ENCODE results near the gene PLXNC1.
A peak's percentile ranks its signal among the peaks of the same experiment; 100 is the strongest.
"Not testable (repeated sequence)": the region's sequence is repeated elsewhere in the genome, so short reads cannot be mapped to it uniquely, and the experiment has no call there.

Gene PLXNC1

DNA sequence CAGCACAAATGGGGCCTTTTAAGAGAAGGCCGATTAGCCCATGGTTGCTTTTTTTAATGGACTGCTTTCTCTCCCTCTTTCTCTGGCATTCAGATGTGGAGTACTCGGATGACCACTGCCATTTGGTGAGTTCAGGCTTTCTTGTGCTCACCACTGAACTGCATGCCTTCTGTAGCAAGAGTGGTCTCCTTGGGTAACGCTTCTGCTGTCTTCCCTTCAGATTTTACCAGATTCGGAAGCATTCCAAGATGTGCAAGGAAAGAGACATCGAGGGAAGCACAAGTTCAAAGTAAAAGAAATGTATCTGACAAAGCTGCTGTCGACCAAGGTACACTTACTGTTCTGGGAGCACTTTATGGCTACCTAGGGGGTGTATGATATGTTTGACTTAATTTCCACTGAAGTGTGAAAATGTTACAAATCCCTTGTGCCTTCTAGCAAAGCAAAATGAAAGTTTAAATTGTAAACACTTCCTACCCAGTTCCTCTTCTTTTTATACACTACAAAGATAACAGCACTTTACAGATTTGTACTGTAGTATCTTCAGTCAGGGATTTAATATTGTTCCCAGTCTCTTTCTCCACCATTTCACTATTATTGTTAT is 148.8 kb downstream of the PLXNC1 start:
- DNase-seq (ENCODE audit: low read depth), result no peak

DNA sequence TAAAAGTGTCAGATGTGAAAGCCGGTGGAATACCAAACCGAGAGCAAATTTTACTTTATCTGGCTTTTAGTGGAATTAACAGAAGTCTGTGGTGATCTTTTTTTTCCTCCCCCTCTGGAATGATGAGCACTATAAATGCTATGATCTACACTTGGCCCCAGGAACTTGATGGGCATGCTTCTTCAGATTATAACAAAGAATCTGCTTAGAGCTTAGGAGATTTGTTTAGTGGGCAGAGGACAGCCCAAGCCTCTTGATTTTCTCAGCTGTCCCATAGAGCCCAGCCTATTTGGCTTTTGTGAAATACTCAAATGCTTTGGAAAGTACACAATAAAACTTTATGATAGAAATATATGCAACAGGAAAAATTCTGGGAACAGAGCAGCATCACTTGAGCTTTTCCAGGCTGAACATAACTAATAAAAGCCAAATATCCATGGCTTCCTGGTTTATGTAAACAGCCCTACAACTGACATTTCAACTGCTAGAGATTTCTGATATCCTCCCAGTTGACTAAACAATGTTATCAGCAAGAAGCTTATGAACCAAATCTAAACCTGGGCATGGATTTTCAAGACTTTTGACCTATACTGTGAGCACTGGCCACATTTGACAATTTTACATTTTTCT is 149.6 kb downstream of the PLXNC1 start:
- no peak for DNase-seq (ENCODE audit: low read depth)

DNA sequence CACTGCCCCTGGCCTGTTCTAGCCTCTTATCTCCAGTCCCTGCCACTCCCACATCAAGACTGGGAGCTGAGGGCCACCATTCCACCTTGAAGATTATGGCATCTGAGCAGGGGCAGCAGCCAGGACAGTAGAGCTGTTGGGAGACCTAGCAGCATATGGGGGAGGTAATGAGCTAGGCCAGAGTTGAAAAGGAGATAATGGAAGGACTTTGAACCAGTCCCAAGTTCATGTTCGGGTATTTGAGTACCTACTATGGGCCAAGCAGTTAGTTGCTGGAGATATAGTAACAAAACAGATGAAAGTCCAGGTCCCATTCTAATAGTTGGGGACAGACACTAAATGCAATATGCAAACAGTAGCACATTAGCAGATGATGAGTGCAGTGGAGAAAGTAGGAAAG is 151.5 kb downstream of the PLXNC1 start:
- DNase-seq (ENCODE audit: low read depth), result no peak

DNA sequence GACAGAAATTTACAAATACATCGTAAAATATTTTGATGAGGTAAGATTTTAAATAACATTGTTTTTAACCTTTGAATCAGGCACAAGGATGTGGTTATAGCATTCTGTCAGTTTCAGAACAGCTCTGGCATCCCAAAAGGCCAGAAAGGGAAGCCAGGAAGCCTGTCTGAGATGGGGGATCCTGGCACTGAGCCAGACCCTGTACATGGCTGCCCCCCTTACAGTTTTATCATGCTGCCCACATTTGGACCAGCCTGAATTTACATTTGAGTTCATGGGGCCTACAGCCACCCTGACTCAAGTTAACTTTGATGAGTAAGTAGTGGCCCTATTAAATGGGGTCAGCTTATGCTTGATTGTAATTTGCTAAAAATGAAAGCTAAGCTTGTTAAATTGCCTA is 155.6 kb downstream of the PLXNC1 start:
- no peak for DNase-seq (ENCODE audit: low read depth)

DNA sequence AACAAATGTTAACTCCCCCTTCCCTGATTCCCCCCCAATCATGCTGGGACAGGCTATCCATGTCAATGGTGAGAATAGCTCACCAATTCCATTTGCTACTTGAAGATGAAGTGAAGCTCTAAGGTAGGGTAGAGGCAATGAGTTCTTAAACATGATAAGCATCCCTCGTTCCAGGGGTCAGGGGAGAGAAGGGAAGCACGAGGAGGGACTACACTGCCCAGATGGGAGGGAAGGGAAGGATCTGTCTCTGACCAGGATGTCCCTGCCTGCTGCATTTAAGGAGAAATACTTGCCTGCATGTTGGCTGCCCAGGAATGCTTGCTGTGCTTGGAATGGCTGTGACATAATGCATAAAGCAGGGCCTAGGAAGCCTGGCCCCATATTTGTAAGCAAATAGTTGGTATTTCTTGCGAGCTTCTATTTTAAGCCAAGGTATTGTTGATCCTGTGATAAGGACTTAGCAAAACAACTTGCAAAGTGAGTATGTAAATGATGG is 156.2 kb downstream of the PLXNC1 start:
- no peak for DNase-seq (ENCODE audit: low read depth)

DNA sequence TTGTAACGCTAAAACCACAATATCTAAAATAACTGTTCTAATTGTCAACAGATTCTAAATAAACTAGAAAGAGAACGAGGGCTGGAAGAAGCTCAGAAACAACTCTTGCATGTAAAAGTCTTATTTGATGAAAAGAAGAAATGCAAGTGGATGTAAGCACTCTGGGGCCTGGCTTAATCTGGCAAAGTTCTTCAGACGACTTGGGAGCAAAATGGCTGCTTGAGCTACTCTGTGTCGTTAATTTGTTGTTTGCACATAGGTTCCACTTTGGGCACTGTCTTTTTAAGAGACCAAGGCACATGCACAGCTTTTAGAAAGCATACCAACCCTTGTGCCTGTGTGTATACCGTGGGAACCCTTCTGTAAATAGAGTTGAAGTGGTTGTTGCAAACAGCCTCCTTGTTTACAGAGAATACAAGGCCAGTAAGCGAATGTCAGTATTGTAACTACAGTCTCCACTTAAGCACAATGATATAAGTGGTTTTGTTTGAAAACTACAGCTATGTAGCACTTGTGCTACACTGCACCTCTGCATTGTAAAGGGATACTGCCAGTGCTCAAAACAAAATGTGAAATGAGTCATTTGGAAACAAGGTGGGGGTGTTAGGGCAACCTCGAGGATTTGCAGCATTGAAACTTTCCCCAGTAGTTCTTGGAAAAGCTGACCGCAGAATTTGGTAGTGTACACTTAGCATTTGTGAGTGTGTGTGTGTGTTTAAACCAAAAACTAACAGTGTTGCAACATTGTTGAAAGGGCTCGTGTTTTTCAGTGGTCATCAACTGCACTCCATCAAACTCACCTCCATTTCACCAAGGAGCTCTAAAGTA is 157.0 kb downstream of the PLXNC1 start:
- no peak for DNase-seq (ENCODE audit: low read depth)

DNA sequence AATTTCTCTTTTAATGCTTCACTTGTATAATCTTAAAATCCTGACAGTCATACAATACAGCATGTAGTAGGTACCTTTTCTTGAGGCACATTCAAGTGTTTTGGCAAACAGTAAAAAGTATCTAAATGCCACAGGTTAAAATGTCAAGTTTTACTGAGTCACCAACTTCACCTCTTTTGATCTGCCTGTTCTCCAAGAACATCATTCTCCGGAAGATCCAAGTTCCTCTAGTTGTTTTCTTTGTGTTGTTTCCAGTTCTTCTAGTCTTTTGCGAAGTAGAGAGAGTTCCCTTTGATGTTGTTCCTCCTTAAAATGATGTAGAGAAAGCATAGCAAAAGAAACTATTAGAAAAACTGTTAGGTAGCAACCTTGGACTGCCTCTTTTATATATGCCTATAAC is 160.2 kb downstream of the PLXNC1 start:
- DNase-seq (ENCODE audit: low read depth), result no peak

DNA sequence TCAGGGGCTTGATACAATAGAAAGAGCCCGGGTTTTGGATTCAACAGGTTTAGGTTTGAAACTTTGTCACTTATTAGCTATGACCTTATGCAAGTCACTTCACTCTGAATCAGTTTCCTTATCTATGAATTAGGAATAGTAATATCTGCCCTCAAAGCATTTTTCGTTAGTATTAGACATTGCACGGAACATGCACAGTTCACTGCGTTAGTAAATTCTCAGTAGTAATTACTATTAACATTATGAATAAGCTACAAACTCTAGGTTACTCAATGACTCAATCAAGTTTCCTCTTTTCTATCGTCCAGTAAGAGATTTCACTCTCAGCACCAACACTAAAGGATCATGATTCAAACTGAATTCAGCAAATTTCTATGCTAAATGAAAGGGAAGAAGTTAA is 161.0 kb downstream of the PLXNC1 start:
- DNase-seq (ENCODE audit: low read depth), result no peak

DNA sequence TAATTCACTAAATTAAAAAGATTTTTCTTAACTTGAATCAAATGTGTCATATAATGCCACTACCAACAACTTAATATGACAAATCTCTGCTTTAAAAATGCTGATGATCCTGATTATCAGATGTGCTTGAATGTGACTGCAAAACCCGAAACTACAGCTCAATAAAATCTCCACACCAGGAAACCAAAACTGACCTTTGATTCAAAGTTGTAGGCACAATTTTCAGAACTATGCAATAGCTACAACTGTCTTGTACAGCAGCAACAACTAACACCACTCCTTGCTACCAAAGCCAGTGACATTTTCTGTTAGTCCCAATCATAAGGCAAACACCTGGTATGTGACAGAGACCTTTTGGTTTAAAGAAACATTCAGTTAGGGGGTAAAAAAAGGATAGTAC is 164.0 kb downstream of the PLXNC1 start:
- DNase-seq (ENCODE audit: low read depth), result no peak

DNA sequence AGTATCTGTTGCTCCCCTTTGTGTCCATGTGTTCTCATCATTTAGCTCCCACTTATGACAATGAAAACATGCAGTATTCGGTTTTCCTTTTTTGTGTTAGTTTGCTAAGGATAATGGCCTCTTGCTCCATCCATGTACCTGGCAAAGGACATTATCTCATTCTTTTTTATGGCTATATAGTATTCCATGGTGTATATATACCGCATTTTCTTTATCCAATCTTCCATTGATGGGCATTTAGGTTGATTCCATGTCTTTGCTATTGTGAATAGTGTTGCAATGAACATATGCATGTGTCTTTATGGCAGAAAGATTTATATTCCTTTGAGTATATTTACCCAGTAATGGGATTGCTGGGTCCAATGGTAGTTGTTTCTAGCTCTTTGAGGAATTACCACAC is 168.2 kb downstream of the PLXNC1 start:
- DNase-seq (ENCODE audit: low read depth), result not testable (repeated sequence)

DNA sequence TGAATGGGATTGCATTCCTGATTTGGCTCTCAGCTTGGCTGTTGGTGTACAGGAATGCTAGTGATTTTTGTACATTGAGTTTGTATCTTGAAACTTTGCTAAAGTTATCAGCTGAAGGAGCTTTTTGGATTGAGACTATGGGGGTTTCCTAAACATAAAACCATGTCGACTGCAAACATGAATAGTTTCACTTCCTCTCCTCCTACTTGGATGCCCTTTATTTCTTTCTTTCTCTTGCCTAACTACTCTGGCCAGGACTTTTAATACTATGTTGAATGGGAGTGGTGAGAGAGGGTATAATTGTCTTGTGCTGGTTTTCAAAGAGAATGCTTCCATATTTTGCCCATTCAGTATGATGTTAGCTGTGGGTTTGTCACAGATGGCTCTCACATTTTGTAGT is 169.8 kb downstream of the PLXNC1 start:
- no peak for DNase-seq (ENCODE audit: low read depth)

DNA sequence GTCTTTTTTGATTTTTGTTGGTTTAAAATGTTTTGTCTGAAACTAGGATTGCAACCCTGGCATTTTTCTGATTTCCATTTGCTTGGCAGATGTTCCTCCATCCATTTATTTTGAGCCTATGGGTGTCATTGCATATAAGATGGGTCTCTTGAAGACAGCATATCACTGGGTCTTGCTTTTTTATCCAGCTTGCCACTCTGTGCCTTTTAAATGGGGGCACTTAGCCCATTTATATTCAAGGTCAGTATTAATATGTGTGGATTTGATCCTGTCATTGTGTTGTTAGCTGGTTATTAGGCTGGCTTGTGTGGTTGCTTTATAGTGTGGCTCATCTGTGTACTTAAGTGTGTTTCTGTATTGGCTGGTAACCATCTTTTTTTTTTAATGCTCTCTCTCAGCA is 171.7 kb downstream of the PLXNC1 start:
- DNase-seq (ENCODE audit: low read depth), result no peak

DNA sequence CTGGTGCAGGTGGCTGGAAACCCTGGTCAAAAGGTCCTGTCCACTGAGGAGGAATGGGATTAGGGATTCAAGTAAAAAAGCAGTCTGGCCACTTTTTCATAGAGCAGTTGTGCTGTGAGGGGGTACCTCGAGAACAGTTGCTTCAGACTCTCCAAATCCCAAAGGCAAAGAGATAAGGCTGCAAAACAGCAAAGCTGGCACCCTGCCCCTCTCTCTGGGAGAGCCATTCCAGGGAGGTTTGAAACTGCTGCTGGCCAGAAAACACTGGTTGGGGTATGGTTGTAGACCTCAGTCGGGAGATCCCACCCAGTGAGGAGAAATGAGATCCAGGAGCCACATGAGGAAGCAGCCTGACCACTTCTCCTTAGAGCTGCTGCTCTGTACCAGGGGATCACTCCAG is 174.0 kb downstream of the PLXNC1 start:
- DNase-seq (ENCODE audit: low read depth), result no peak

DNA sequence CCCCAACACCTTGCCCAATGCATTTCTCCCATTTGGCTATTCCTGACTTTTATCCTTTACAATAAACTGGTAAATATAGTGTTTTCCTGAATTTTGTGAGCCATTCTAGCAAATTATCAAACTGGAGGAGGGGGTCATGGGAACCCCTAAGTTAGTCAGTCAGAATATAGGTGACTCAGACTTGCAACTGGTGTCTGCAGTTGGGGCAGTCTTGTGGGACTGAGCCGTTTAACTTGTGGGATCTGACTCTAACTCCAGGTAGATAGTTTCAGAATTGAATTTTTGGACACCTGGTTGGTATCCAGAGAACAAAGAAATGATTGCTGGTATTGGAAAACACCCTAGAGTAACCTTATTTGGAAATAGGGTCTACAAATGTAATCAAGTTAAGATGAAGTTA is 177.9 kb downstream of the PLXNC1 start:
- DNase-seq (ENCODE audit: low read depth), result peak; percentile 3

DNA sequence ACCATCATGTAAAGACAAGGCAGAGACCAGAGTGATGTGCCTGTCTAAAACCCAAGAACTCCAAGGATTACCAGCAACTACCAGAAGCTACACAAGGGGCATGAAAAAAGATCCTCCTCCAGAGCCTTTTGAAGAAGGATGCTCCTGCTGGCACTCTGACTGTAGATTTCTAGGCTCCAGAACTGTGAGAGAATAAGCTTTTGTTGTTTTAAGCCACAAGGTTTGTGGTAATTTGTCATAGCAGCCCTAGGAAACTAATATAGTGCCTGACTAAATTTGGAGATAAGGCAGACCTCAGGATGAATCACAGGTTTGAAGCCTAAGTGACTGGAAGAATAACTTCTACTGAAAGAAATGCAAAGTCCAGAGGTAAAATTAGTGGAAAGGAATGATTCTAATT is 178.3 kb downstream of the PLXNC1 start:
- DNase-seq (ENCODE audit: low read depth), result peak; percentile 87

DNA sequence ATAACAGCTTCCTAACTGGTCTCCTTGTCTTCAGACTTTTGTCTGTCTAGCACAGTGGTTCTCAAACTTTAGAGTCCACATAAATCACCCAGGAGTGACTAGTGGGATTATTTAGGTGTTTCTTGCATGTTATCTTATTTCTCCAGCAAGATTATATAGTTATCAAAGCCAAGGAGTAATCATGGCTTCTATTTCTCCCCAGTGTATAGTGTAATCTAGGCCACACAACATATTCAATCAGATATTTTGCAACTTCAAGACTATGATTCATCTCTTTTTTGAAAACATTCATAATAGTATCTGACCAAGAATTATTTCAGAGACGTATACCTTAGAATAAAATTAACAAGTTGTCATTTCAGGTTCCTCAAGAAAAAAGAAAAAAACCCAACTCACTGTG is 179.4 kb downstream of the PLXNC1 start:
- DNase-seq (ENCODE audit: low read depth), result peak; percentile 20

DNA sequence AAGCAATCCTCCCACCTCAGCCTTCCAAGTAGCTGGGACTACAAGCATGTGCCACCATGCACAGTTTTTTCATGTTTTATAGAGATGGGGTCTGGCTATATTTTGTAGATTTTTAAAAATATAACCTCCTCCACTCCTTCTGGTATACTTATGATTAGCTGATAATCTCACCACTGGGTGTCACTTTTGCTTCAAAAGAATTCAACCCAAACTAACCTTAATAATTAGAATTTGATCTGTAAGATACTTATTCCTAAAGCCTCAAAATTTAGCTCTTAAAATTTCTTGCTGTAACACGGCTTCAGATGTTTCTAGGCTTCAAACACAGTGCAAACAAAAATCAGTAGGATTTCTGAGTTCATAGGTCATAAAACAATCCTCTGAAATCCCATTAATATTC is 181.0 kb downstream of the PLXNC1 start:
- no peak for DNase-seq (ENCODE audit: low read depth)

DNA sequence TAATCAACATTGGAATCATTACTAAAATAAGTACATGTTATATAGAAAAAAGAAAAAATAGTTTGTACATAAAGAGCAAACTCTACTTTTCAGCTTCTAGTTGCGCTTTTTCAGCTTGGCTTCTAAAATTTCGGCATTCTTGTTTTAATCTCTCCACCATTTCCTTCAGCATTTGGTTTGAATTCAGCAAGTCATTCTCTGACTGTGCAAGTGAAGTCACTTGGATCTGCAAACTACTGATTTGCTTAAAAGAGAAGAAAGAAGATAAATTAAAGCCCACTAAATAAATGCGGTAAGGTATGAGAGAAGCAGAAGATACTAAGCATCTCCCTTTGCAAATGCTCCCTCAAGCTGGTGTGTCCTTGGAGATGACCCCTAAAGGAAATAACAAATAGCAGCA is 185.0 kb downstream of the PLXNC1 start:
- no peak for DNase-seq (ENCODE audit: low read depth)

DNA sequence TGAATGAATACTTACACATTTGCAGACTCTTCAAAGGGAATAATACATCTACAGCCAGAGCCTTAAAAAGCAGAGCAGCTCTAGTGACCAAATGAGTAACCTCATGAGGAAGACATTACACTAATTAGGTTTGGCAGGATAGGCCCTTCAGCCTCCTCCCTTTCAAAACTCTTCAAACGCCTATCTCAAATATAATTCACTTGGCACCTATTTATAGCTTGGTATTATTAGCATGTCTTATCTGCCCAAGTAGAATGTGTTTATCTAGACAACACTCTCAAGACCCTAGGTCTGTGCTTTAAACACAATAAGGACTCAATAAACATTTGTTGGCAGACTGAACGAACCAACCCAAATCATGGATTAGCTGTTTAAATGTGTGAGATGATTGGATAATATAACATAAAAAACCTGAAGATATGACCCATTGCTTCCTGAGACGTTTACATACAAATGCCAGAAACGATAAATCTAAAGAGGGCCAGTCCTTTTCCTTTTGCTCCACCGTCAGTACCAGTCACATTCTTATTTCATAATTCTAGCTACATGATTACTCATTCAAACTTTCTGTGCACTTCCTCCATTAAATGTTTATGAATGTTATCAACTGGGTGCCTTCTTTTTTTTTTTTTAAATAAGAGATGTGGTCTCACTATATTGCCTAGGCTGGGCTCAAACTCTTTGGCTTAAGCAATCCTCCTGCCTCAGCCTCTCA is 188.0 kb downstream of the PLXNC1 start:
- DNase-seq (ENCODE audit: low read depth), result peak; percentile 32

DNA sequence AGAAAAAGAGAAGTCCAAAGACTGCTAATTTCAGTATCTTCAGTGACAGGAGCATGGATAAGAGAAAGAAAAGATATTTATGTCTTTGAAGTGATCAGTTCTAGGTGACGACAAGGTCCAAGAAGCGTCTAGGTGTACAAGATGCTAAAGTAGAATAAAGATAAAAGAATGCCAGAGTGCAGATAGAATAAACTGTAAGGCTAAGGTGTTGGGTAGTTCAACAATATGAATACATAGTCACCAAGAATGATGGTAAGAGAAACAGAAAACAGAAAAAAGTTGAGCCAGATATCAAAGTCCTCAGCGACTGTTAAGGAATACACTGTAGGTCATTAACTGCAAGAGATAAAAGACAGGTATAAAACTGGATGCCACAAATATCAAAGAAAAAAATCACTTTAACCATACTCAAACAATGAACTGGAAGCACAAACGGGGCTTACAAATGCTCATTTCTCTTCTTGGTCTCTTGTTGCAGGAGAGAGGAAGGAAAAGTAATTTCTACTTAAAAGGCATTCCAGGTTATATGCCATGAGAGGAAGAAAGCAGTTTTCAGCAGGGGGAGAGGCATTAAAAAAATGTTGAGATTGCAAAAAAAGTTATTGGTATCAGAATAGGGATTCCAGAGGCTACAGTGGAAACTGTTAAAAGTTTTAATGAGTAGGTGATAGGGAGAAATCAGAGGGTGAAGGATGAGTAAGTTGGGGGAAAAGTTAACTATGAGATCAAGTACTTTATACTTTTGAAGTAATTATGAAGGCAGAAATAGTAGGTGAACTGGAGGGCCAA is 189.8 kb downstream of the PLXNC1 start:
- no peak for DNase-seq (ENCODE audit: low read depth)

DNA sequence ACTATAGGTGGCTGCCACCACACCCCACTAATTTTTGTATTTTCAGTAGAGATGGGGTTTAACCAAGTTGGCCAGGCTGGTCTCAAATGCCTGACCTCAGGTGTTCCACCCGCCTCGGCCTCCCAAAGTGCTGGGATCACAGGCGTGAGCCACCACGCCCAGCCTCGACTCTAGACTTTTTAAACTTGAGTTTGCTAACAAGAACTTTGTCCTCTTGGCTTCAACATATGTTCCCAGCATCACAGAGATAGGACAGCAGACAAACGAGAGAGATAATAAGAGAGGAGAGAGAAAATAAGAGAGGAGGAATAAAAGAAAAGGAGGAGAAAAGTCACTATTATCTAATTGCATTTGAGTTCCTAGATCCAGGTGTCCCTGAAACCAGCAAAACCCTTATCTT is 192.2 kb downstream of the PLXNC1 start:
- DNase-seq (ENCODE audit: low read depth), result no peak

DNA sequence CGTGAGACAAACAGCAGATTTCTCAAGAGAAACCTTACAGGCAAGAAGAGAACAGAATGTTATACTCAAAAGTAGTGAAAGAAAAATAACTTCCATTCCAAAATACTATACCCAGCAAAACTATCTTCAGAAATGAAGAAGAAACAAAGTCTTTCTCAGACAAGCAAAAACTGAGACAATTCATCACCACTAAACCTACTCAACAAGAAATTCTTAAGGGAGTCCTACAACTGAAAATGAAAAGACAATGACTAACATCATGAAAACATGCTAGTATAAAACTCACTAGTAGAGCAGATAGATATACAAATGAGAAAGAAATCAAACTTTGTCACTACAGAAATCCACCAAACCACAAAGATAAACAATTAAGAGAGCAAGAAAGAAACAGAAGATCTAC is 204.8 kb downstream of the PLXNC1 start:
- DNase-seq (ENCODE audit: low read depth), result no peak
